Panc1 (cell line): Measurements from ENCODE around the gene NEK2. TPM values are rescaled to one million over a fixed set of nuclear protein-coding genes. Genes with fewer than 3 reads are reported as not detected.
"Not testable (repeated sequence)": the region's sequence is repeated elsewhere in the genome, so short reads cannot be mapped to it uniquely, and the experiment has no call there.

ENCODE experiments used
- ATAC-seq: fragments of 200-7000 bp; cut with Tn5 transposase; 2 replicates; pipeline ENCODE4 v1.9.1; 2020; ENCODE audit warnings: mild to moderate bottlenecking, moderate library complexity
- BruUV-seq: library from RNA; stranded (reverse); fragments of 400-500 nt; replicated peaks from 2 replicates; lab custom pipeline; 2021; lab: Mats Ljungman, UMichigan
- CTCF ChIA-PET: fragments of 300-600 bp; sonication (Branson Sonifier 250); formaldehyde crosslinking; loops from one replicate; lab custom pipeline; 2022; ENCODE audit warnings: antibody characterized with exemption; lab: Charles Lee
- POLR2A ChIA-PET: fragments of 300-600 bp; sonication (Branson Sonifier 250); formaldehyde crosslinking; loops from one replicate; lab custom pipeline; 2022; ENCODE audit warnings: antibody characterized with exemption; lab: Charles Lee
- DNase-seq: peaks from one replicate; pipeline ENCODE4 v3.0.0-alpha.2; 2010; ENCODE audit warnings: low read depth, low spot score
- H3K27ac ChIP-seq: 2 replicates; pipeline ENCODE4 v1.5.1; 2011; ENCODE audit warnings: mild to moderate bottlenecking, low read length, inconsistent platforms
- H3K27me3 ChIP-seq: fragments of 200-500 bp; sonication (Bioruptor generic); 2 replicates; pipeline ENCODE4 v1.6.0; 2014; ENCODE audit warnings: low read length, inconsistent platforms; ENCODE audit not compliant: control insufficient read depth, insufficient read depth
- H3K36me3 ChIP-seq: fragments of 200-500 bp; sonication (Bioruptor generic); 2 replicates; pipeline ENCODE4 v1.5.1; 2014; ENCODE audit warnings: inconsistent platforms, mild to moderate bottlenecking, low read length, moderate library complexity; ENCODE audit not compliant: control insufficient read depth, insufficient read depth
- H3K4me1 ChIP-seq: 2 replicates; pipeline ENCODE4 v1.5.1; 2011; ENCODE audit warnings: inconsistent platforms, mild to moderate bottlenecking, low read length, moderate library complexity; ENCODE audit not compliant: control insufficient read depth, insufficient read depth
- H3K4me3 ChIP-seq, 2 experiments: 2 replicates each; pipeline ENCODE4 v1.5.1; 2011 to 2012; ENCODE audit warnings: low read depth in 2 of 2, low read length in 2 of 2, mild to moderate bottlenecking in 2 of 2, inconsistent platforms in 1 of 2, moderate library complexity in 1 of 2
- H3K9me3 ChIP-seq: fragments of 200-500 bp; sonication (Bioruptor generic); 2 replicates; pipeline ENCODE4 v1.5.1; 2014; ENCODE audit warnings: low read depth, mild to moderate bottlenecking, inconsistent platforms, low read length, moderate library complexity; ENCODE audit not compliant: control insufficient read depth, insufficient read depth
- SIN3A ChIP-seq: IDR thresholded peaks from 2 replicates; pipeline ENCODE4 v1.6.1; 2012; ENCODE audit warnings: low read depth, mild to moderate bottlenecking, low read length, moderate library complexity, borderline replicate concordance; ENCODE audit not compliant: insufficient read depth
- TCF7L2 ChIP-seq: IDR thresholded peaks from 2 replicates; pipeline ENCODE4 v1.6.1; 2011; ENCODE audit warnings: mild to moderate bottlenecking, low read depth, low read length, inconsistent platforms
- in situ Hi-C: cut with HindIII; loops from 2 replicates; pipeline ENCODE4 v1.10.0; 2016; ENCODE audit warnings: low sequenced_read_pairs, low pct_unique_long_range_greater_than_20kb
- intact Hi-C: fragments of 100-400 bp; cut with micrococcal nuclease; formaldehyde crosslinking; loops from one replicate; pipeline ENCODE4 v1.10.0; 2022; ENCODE audit not compliant: unreplicated experiment
- total RNA-seq: library from RNA; stranded (reverse); gene quantifications from one replicate; pipeline ENCODE4 v1.2.1, GENCODE V29; 2021; ENCODE audit not compliant: unreplicated experiment
- TF ChIP-seq, protein P1 (sequence below): fragments of 450-650 bp; IDR thresholded peaks from 2 replicates; pipeline ENCODE4 v1.5.1; 2017; ENCODE audit warnings: mild to moderate bottlenecking

Gene NEK2
- total RNA-seq, 1 experiment from 2014 or later: 34.4 TPM

GRCh38 chr1:211683396-211684297 lies 8.2 kb upstream of the NEK2 start:
- DNase-seq: no peak
- no peak for ATAC-seq
- Histone ChIP-seq H3K36me3 (no peaks in the 10 kb centered on the region), H3K4me3 (no peak overlapping the region), H3K4me1 (peaks cover 4% of the 10 kb centered on the region; the same call in 1 of the 2 replicates), H3K27ac (no peak overlapping the region), H3K27me3 (no peaks in the 10 kb centered on the region), H3K9me3 (no peaks in the 10 kb centered on the region)
- TF ChIP-seq, protein P1, sequence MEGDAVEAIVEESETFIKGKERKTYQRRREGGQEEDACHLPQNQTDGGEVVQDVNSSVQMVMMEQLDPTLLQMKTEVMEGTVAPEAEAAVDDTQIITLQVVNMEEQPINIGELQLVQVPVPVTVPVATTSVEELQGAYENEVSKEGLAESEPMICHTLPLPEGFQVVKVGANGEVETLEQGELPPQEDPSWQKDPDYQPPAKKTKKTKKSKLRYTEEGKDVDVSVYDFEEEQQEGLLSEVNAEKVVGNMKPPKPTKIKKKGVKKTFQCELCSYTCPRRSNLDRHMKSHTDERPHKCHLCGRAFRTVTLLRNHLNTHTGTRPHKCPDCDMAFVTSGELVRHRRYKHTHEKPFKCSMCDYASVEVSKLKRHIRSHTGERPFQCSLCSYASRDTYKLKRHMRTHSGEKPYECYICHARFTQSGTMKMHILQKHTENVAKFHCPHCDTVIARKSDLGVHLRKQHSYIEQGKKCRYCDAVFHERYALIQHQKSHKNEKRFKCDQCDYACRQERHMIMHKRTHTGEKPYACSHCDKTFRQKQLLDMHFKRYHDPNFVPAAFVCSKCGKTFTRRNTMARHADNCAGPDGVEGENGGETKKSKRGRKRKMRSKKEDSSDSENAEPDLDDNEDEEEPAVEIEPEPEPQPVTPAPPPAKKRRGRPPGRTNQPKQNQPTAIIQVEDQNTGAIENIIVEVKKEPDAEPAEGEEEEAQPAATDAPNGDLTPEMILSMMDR: no peak
- no peak for TF ChIP-seq SIN3A
- intact Hi-C loops (loop anchor here (5.0 to 10.0 kb wide), 4 partner anchors 144 to 771 kb away; partner anchors contain the start of genes DTL and INTS7), in situ Hi-C loops (no loop called here)
- no TSS peak for BruUV-seq
- CTCF ChIA-PET: no interaction called here
- POLR2A ChIA-PET: no interaction called here

DNA sequence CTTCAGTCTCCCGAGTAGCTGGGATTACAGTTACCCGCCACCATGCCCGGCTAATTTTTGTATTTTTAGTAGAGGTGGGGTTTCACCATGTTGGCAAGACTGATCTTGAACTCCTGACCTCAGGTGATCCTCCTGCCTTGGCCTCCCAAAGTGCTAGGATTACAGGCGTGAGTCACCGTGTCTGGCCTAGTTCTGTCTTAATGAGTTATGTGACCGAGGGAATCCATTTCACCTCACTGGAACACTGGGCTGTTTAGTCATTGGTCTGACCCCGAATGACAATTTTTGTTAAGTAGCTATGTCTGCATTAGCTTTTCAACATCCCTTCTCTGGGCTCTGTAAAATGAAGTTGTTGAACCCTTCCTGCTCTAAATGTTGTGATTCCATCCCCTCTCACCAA lies 6.8 kb upstream of the NEK2 start:
- H3K4me1 ChIP-seq, H3K4me3 ChIP-seq, H3K36me3 ChIP-seq, H3K9me3 ChIP-seq, H3K27ac ChIP-seq, POLR2A ChIA-PET, DNase-seq, ATAC-seq, BruUV-seq, in situ Hi-C loops, H3K27me3 ChIP-seq: not testable (repeated sequence)
- CTCF ChIA-PET: interaction anchor here (0.6 kb wide), 1 partner anchor 1313 kb away, joined by 3 read pairs; no protein-coding TSS in a partner anchor
- intact Hi-C loops: loop anchor here (5.0 to 10.0 kb wide), 4 partner anchors 145 to 773 kb away; partner anchors contain the start of genes DTL and INTS7

DNA sequence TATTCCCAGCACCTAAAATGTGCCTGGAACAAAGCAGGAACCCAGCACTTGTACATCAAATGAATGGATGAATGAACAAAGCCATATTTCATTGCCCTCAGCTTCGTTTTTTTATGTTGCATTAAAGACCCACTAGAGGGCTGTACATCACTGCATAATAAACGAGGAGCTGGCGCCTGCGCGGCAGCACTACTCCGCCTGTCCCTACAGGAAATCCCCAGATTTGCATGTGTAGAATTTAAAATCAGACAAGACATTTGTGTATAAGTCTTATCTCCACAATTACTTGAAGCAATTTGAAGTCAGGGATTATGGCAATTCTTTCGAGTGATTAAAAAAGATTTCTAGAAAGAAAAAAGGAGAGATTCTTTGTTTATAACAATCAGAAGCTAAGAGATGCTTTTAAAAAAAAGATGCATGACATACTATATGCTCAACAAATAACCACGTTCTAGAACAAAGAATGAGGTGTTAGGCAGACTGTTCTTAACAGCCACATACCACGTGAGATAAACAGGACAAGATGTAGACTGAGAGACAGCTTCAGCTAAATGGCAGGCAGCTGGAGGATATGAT lies 5.4 kb upstream of the NEK2 start:
- no peaks in the 10 kb centered on the region for H3K36me3 ChIP-seq
- no peak overlapping the region for H3K4me3 ChIP-seq
- ChIA-PET CTCF (interaction anchor here (0.5 to 1.5 kb wide), 19 partner anchors 22 to 777 kb away, joined by 3 to 10 read pairs (median 3); partner anchors contain the start of genes DTL and INTS7), POLR2A (interaction anchor here (0.5 to 1.1 kb wide), 3 partner anchors 187 to 355 kb away, joined by 3 to 4 read pairs (median 3); partner anchors contain the start of genes DTL and INTS7)
- H3K9me3 ChIP-seq: no peaks in the 10 kb centered on the region
- in situ Hi-C loops: no loop called here
- H3K27me3 ChIP-seq: no peaks in the 10 kb centered on the region
- ATAC-seq (peak; percentile 90), DNase-seq (peak; percentile 78)
- H3K27ac ChIP-seq: peak overlapping the region; percentile 70
- no TSS peak for BruUV-seq
- no peak for TF ChIP-seq TCF7L2
- TF ChIP-seq, protein P1: peak; percentile 86
- peaks cover 6% of the 10 kb centered on the region; the same call in 1 of the 2 replicates for H3K4me1 ChIP-seq
- intact Hi-C loops: loop anchor here (5.0 to 10.0 kb wide), 4 partner anchors 146 to 774 kb away; partner anchors contain the start of genes DTL and INTS7
